HG02588 (cell line): ENCODE data around the gene NEIL3.

ENCODE experiments used
- ATAC-seq: cut with Tn5 transposase; IDR thresholded peaks from one replicate; pipeline ENCODE4 v1.9.1; 2021; ENCODE audit warnings: mild to moderate bottlenecking, moderate library complexity; ENCODE audit not compliant: unreplicated experiment

NEIL3 gene

GRCh38 chr4:177309522-177310371 is at the start of gene NEIL3:
TSS of gene NEIL3 (plus strand) at chr4:177309874. CDS start at chr4:177309954, 80 bp downstream.
- peak; percentile 90 for ATAC-seq

- no peak for ATAC-seq
Observed at GRCh38 chr4:177263818-177264217, 45.9 kb upstream of the NEIL3 start.

- no peak for ATAC-seq
Observed at GRCh38 chr4:177264788-177265422, 44.8 kb upstream of the NEIL3 start.

GRCh38 chr4:177265729-177266128 is 43.9 kb upstream of the NEIL3 start:
- no peak for ATAC-seq

- no peak for ATAC-seq
Observed at GRCh38 chr4:177266506-177266905, 43.2 kb upstream of the NEIL3 start.

- ATAC-seq, result no peak
Observed at GRCh38 chr4:177267911-177268310, 41.8 kb upstream of the NEIL3 start.

GRCh38 chr4:177271091-177271490 is 38.6 kb upstream of the NEIL3 start:
- ATAC-seq, result no peak

- ATAC-seq, result no peak
Observed at GRCh38 chr4:177271915-177272766, 37.5 kb upstream of the NEIL3 start.

GRCh38 chr4:177275999-177276398 is 33.7 kb upstream of the NEIL3 start:
- ATAC-seq, result no peak

- no peak for ATAC-seq
Observed at GRCh38 chr4:177281351-177281909, 28.2 kb upstream of the NEIL3 start.

GRCh38 chr4:177282284-177282835 is 27.3 kb upstream of the NEIL3 start:
- no peak for ATAC-seq

- ATAC-seq, result no peak
Observed at GRCh38 chr4:177283167-177283566, 26.5 kb upstream of the NEIL3 start.

GRCh38 chr4:177285953-177286352 is 23.7 kb upstream of the NEIL3 start:
- no peak for ATAC-seq

- no peak for ATAC-seq
Observed at GRCh38 chr4:177287255-177287654, 22.4 kb upstream of the NEIL3 start.

GRCh38 chr4:177288335-177288734 is 21.3 kb upstream of the NEIL3 start:
- ATAC-seq, result no peak

- no peak for ATAC-seq
Observed at GRCh38 chr4:177290780-177291179, 18.9 kb upstream of the NEIL3 start.

GRCh38 chr4:177292171-177292570 is 17.5 kb upstream of the NEIL3 start:
- ATAC-seq, result no peak

- no peak for ATAC-seq
Observed at GRCh38 chr4:177293208-177294033, 16.3 kb upstream of the NEIL3 start.

GRCh38 chr4:177297785-177298391 is 11.8 kb upstream of the NEIL3 start:
- ATAC-seq, result no peak
